ENCODE data around the gene KRTAP4-2.
"Not testable (repeated sequence)": the region's sequence is repeated elsewhere in the genome, so short reads cannot be mapped to it uniquely, and the experiment has no call there.

The KRTAP4-2 gene

DNA sequence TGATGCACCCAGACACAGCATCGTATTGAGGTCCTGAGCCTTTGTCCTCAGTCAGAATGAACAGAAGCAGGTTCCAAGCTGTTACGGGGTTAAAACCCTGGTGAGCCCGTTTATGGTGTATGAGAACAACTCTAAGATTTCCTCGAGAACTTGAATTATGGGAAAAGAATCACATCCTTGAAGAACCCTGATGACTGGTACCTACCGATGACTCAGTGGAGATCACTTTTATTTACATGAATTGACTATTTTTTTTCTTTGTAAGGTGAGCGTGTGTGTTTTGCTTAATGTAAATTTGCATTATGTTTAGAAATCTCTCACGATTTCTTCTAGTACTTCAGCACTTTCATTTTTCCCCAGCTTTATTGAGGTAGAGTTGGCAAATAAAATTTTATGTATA is 14.2 kb downstream of the KRTAP4-2 start:
- DNase-seq (ENCODE audit: low read depth, low spot score), result no peak

DNA sequence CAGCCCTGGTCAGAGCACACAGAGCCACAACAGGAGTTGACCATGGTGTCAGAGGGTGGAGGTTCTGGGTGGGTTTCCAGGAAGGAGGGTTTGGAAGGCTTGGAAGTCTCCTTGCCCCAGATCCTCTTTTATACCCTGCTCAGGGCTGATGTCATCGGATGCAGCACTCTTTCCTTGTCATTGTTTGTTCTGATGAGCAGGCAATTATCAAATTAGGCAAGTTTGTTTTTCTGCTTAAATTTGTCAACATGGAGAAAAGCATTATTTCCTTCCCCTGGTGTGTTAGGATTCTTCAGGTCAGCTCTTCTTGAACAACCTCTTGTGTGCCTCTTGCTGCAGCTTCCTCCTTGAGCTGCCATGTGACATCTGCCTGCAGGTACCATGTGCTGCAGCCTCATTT is 17.4 kb downstream of the KRTAP4-2 start, which contains the start of gene KRTAP4-4:
TSS of gene KRTAP4-4 (minus strand) at position 101 of the 400 bp plus-strand sequence. CDS start at position 44, 57 bp downstream.
- DNase-seq (ENCODE audit: low read depth, low spot score), result no peak

DNA sequence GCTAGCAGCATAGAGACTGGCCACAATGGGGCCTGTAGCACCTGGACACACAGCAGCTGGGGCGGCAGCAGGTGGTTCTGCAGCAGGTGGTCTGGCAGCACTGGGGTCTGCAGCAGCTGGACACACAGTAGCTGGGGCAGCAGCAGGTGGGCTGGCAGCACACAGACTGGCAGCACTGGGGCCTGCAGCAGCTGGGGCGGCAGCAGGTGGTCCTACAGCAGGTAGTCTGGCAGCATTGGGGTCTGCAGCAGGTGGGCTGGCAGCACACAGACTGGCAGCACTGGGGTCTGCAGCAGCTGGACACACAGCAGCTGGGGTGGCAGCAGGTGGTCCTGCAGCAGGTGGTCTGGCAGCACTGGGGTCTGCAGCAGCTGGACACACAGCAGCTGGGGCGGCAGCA is 17.8 kb downstream of the KRTAP4-2 start:
- DNase-seq (ENCODE audit: low read depth, low spot score), result not testable (repeated sequence)

DNA sequence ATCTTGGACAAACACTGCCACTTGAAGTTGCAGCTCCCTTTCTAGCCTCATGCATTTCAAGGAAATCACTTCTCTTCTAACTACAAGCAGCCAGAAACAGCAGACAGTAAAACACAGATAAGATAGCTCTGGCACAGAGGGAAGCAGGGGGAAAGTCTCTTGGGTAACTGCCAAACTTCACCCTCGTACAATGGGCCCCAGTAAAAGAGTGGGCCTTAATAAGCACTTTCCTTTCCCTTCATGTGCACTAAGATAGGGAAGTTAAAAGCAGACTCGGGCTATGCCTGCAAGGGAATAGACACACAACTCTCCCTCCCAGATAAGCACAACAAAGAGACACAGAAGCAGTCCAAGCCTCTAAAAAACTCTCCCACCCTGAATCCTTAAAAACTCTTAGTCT is 24.2 kb downstream of the KRTAP4-2 start:
- DNase-seq (ENCODE audit: low read depth, low spot score), result no peak

DNA sequence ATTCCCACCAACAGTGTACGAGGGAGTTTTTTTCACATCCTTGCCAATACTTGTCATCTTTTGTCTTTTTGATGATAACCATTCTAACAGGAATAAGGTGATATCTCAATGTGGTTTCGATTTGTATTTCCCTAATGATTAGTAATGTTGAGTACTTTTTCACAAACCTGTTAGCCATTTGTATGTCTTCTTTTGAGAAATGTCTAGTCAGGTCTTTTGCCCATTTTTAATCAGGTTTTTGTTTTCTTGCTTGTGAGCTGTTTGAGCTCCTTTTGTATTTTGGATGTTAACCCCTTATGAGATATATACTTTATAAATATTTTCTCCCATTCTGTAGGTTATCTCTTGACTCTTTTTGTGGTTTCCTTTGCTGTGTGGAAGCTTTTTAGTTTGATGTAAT is 26.5 kb downstream of the KRTAP4-2 start:
- DNase-seq (ENCODE audit: low read depth, low spot score), result no peak

DNA sequence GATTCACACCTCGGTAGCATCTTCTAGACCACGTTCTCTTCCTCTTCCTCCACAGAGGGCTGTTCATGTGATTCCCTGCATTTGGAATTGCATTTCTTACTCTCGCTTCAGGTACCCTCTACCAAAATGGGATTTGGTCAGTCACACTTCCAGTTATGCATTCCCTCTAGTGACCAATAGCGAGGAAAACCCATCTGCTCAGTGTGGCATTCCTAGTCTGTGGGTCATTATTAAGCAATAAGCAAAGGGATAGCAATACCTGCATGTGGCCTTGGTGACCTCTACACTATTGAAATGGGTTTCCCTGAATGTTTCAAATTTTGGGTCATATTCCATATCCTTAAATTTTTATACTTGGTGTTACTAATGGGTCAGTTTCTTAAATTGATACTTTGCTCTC is 28.0 kb downstream of the KRTAP4-2 start:
- no peak for DNase-seq (ENCODE audit: low read depth, low spot score)

DNA sequence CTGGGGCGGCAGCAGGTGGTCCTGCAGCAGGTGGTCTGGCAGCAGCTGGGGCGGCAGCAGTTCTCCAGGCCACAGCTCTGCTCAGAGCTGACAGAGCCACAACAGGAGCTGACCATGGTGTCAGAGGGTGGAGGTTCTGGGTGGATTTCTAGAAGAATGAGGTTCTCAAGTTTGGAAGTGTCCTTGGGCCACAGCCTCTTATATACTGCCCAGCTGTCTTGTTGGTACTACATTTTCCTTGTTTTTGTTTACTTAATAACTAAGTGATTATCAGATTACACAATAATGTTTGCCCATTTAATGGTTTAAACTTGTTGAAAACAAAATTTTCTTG is 28.4 kb downstream of the KRTAP4-2 start, which contains the start of gene KRTAP4-5:
TSS of gene KRTAP4-5 (minus strand) at position 174 of the 334 bp plus-strand sequence. CDS start at position 116, 58 bp downstream.
- no peak for DNase-seq (ENCODE audit: low read depth, low spot score)

DNA sequence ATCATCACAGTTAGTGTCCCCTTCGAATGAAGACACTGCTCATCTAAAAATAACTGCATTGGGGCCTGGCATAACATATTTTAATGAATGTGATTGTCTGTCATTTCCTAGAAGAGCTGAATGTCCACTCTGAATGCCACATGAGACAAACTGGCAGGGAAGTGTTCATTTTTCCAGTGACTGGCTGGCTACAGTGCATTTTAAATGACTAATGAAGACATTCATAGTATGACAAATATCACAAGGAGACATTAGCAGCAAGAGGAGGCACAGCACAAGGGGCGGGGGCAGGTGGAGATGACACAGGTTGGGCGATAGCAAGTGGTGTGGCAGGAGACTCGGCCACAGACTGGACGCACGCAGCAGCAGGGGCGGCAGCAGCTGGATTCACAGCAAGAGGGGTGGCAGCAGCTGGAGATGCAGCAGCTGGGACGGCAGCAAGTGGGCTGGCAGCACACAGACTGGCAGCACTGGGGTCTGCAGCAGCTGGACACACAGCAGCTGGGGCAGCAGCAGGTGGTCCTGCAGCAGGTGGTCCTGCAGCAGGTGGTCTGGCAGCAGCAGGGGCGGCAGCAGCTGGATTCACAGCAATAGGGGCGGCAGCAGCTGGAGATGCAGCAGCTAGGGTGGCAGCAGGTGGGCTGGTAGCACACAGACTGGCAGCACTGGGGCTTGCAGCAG is 28.9 kb downstream of the KRTAP4-2 start:
- not testable (repeated sequence) for DNase-seq (ENCODE audit: low read depth, low spot score)

DNA sequence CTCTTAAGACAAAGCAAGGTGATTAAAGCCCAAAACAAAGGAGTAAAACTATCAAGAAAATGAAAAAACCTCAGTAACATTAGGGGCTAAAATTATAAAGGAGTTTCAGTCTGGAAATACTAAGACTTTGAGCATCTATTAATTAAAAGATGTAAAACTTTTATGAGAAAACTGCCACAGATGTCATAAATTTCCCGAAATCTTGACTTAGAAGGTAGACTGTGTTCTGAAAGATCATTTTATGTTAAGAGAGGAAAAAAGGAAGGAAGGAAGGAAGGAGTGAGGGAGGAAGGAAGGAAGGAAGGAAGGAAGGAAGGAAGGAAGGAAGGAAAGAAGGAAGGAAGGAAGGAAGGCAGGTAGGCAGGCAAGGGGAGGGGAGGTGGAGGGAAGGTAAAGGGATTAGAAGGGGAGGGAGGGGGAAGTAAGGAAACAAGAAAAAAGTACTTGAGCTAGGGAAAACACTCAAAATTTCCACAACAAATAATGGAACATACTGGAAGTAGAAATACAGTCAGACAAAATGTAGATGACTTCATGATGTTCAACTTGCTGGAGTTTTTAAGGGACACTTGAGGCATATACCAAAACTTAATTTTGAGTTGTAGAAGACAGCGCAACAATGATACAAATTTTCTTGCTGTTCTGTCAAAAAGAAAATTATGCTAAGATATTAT is 30.4 kb downstream of the KRTAP4-2 start:
- DNase-seq (ENCODE audit: low read depth, low spot score), result no peak

DNA sequence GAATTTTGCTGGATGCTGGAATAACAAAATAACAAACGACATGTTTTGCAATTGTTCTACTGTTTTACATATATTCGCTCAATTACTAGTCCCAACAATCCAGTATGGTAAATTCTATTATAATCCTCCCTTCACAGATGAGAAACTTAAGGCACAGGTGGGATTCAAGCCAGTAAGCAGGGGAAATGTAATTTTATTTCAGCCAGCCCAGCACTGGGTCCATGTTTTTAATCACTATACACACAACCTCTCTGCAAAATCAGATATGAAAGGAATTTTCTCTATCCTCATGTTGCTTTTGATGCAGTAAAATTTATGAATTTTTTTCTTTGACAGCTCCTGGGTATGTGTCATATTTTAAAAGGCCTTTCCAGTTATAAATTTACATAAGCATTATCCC is 32.8 kb downstream of the KRTAP4-2 start:
- DNase-seq (ENCODE audit: low read depth, low spot score), result no peak

DNA sequence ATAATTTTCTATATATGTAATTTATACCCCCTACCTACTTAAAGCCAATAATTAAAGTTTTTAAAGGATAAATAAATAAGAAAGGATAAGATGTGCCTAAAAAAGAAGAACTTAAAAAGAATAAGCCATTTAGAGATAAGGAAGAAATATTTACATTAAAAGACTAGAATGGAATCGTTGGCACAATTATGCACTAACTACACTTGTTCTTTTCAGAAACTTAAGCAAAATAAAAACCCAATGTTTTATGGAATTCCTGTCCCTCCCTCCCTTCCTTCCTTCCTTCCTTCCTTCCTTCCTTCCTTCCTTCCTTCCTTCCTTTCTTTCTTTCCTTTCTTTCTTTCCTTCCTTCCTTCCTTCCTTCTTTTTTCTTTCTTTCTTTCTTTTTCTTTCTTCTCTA is 33.2 kb downstream of the KRTAP4-2 start:
- DNase-seq (ENCODE audit: low read depth, low spot score), result no peak

DNA sequence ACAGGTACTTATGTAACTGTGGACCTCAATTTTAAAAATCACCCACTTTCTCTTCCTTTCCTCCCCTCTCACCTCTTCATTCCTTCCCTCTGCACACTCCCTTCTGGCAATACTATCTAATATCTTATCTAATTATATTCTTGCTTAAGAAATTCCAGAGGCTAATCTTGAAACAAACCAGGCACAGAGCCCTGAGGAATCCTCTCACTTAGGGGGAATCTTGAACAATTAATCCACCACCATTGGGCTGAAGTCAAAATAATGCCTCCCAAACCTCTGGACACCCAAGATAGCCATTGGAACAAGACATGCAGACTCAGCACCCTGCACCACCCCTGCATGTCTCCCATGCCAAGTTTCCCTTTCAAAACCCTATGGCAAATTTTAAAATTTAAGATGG is 36.7 kb downstream of the KRTAP4-2 start:
- no peak for DNase-seq (ENCODE audit: low read depth, low spot score)

DNA sequence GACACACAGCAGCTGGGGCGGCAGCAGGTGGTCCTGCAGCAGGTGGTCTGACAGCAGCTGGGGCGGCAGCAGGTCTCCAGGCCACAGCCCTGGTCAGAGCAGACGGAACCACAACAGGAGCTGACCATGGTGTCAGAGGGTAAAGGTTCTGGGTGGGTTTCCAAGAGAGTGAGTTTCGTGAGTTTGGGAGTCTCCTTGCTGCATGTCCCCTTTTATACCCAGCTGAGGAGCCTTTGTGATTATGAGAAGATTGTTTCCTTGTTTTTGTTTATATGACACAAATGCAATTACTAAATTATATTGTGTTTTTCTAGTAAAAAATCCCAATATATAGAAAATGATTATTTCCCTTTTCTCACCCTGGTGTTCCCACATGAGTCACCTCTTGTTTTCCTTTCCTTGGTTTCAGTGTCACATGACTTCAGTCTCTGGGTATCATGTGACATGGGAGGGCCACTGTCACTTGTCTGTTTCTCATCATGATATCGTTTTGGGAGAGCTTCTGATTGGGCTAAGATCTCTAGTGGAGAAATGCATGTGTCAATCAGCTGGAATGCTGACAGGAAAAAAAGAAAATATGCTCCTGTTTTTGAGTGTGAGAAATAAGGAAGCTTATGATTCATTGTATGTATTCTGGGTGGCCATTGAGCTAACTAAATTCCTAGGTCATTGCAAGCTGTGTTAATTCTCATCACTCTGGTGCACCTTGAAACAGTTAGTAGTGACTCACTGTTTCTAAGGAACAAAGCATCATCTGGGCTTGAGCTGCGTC is 37.5 kb downstream of the KRTAP4-2 start, which contains the start of gene KRTAP4-6:
TSS of gene KRTAP4-6 (minus strand) at position 185 of the 772 bp plus-strand sequence. CDS start at position 128, 57 bp downstream.
- DNase-seq (ENCODE audit: low read depth, low spot score), result no peak

DNA sequence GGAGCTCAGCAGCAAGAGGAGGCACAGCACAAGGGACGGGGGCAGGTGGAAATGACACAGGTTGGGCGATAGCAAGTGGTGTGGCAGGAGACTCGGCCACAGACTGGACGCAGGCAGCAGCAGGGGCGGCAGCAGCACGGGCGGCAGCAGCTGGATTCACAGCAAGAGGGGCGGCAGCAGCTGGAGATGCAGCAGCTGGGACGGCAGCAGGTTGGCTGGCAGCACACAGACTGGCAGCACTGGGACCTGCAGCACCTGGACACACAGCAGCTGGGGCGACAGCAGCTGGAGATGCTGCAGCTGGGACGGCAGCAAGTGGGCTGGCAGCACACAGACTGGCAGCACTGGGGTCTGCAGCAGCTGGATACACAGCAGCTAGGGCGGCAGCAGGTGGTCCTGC is 38.2 kb downstream of the KRTAP4-2 start:
- DNase-seq (ENCODE audit: low read depth, low spot score), result not testable (repeated sequence)

DNA sequence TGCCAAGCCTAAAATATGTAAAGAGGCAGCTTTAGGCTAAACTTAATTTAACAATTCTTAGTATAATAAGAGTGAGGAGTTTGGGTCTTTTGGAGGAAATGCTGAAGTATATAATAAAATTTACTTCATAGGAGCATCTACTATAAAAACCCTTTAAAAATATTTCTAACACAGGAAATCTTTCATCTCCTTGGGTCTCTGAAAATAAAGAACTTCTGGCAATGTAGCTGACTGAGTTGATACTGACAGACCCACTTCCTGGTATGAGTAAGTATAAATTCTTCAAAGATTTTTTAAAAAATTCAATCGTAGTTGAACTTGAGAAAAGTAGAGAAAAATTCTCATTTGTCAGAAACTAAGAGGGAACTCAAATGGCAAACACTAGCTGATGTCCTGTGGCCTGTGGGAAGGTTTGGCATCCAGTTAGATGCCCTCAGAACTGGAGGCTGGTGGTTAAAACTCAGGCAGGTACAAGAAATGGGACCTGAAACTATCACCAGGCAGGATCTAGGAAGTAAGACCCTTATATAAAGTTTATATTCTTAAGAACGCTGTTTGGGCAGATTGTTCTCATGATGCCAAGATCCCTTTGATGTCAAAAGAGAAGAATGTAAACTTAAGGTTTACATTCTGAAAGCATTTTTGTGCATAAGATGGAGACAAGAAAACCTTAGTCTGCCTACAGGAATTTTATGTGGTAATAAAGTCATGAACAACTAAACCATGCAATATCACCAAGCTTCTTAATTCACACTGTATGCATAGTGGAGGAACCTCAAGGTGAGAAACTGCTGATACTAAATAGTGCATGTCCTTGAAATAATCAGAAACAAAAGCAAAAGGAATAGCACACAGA is 43.9 kb downstream of the KRTAP4-2 start:
- no peak for DNase-seq (ENCODE audit: low read depth, low spot score)

DNA sequence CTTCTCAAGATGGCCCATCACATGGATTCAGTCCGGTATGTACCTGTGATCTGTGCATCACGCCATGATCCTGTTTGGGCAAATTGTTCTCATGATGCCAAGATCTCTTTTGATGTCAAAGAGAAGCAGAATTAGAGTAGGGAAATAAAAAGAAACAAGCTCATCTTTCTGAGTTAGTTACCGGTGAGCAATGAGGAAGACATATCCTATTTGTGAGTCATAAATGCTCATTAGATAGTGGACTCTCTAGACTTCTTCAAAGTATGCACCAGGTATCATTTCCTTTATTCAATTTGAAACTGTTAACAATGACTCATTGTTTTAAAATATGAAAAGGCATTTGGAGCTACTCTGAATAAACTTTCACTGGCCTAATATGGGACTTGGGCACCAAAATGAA is 46.0 kb downstream of the KRTAP4-2 start:
- no peak for DNase-seq (ENCODE audit: low read depth, low spot score)

Measured in activated CD4-positive, CD25-positive, alpha-beta regulatory T cell treated with anti-CD3 and anti-CD28 coated beads, Interleukin-2, amount 50 U/mL, for 16 hours (primary cell).